NCI-H128 (cell line): ENCODE data around the gene SKI.

ENCODE experiments used
- DNase-seq: peaks from one replicate; lab custom pipeline; 2025; ENCODE audit not compliant: unreplicated experiment; lab: John Stamatoyannopoulos, UW

SKI gene

GRCh38 chr1:2348346-2349325 lies 120.5 kb downstream of the SKI start:
- DNase-seq, result no peak

GRCh38 chr1:2349806-2350205 lies 121.7 kb downstream of the SKI start:
- DNase-seq, result no peak

GRCh38 chr1:2350501-2350900 lies 122.4 kb downstream of the SKI start:
- DNase-seq, result no peak

- DNase-seq, result no peak
These were observed 123.0 kb downstream of the SKI start for GRCh38 chr1:2350911-2351655.

GRCh38 chr1:2351723-2352122 lies 123.6 kb downstream of the SKI start:
- no peak for DNase-seq

GRCh38 chr1:2352341-2352896 lies 124.3 kb downstream of the SKI start:
- DNase-seq, result no peak

GRCh38 chr1:2352897-2353550 lies 124.9 kb downstream of the SKI start:
- DNase-seq, result no peak

GRCh38 chr1:2353551-2354438 lies 125.7 kb downstream of the SKI start:
- DNase-seq, result no peak

GRCh38 chr1:2354511-2355372 lies 126.6 kb downstream of the SKI start:
- no peak for DNase-seq

GRCh38 chr1:2355373-2356261 lies 127.5 kb downstream of the SKI start:
- no peak for DNase-seq

- no peak for DNase-seq
These were observed 128.3 kb downstream of the SKI start for GRCh38 chr1:2356401-2356800.

- no peak for DNase-seq
These were observed 129.1 kb downstream of the SKI start for GRCh38 chr1:2356911-2357845.

- no peak for DNase-seq
These were observed 130.0 kb downstream of the SKI start for GRCh38 chr1:2358072-2358471.

GRCh38 chr1:2358651-2359640 lies 130.8 kb downstream of the SKI start:
- no peak for DNase-seq
